Activated CD4-positive, alpha-beta T cell treated with anti-CD3 and anti-CD28 coated beads, Interleukin-2, amount 10 ng/mL, durations not matched to agents 24 days and 14 days (primary cell): ENCODE data around the gene HDAC6. TPM values are rescaled to one million over a fixed set of nuclear protein-coding genes. Genes with fewer than 3 reads are reported as not detected.
A peak's percentile ranks its signal among the peaks of the same experiment; 100 is the strongest.

ENCODE experiments used
- DNase-seq: peaks from one replicate; pipeline ENCODE4 v3.0.0; 2022
- H3K27ac Mint-ChIP-seq: one replicate; pipeline ENCODE4 v1.8.0; 2022; ENCODE audit warnings: mild to moderate bottlenecking, mixed read lengths
- H3K27me3 Mint-ChIP-seq: one replicate; pipeline ENCODE4 v1.8.0; 2022; ENCODE audit warnings: mixed read lengths
- H3K36me3 Mint-ChIP-seq: one replicate; pipeline ENCODE4 v1.8.0; 2022; ENCODE audit warnings: low read depth, mild to moderate bottlenecking, mixed read lengths
- H3K4me1 Mint-ChIP-seq: one replicate; pipeline ENCODE4 v1.8.0; 2021; ENCODE audit warnings: mixed read lengths
- H3K4me3 Mint-ChIP-seq: one replicate; pipeline ENCODE4 v1.8.0; 2022; ENCODE audit warnings: mild to moderate bottlenecking, moderate library complexity, mixed read lengths
- H3K9me3 Mint-ChIP-seq: one replicate; pipeline ENCODE4 v1.8.0; 2021; ENCODE audit warnings: mixed read lengths
- intact Hi-C: fragments of 100-400 bp; cut with micrococcal nuclease; formaldehyde crosslinking; loops from one replicate; pipeline ENCODE4 v1.15.1; 2023
- total RNA-seq: library from RNA; stranded (reverse); gene quantifications from 2 replicates; pipeline ENCODE4 v1.2.3, GENCODE V29; 2022

The HDAC6 gene
- 50.6 and 55.2 TPM in 2 replicates for total RNA-seq

- Mint-ChIP-seq H3K4me3 (peak within 1 kb of the TSS; percentile 96), H3K4me1 (peaks cover 16% of the 10 kb centered on the region)
- intact Hi-C loops: loop anchor here (1.0 to 10.0 kb wide), 8 partner anchors 64 to 363 kb away; partner anchors contain the start of genes FTSJ1, MAGIX, OTUD5 and PIM2
These were observed at the start of gene HDAC6 for GRCh38 chrX:48801280-48802088. Gene HDAC6 (plus strand): TSS chrX:48802067. CDS start chrX:48802693, 626 bp downstream.

GRCh38 chrX:48752498-48752897, 49.4 kb upstream of the HDAC6 start:
- no peak overlapping the region for H3K4me3 Mint-ChIP-seq
- intact Hi-C loops: loop anchor here (5.0 kb wide), 1 partner anchor 40 kb away; no protein-coding TSS in a partner anchor

More at GRCh38 chrX:48801280-48802088, at the start of gene HDAC6:
- H3K9me3 Mint-ChIP-seq: no peaks in the 10 kb centered on the region
- DNase-seq: peak; percentile 98
- H3K36me3 Mint-ChIP-seq: peaks cover 12% of the 10 kb centered on the region
- no peaks in the 10 kb centered on the region for H3K27me3 Mint-ChIP-seq
- H3K27ac Mint-ChIP-seq: peak within 1 kb of the TSS; percentile 96

GRCh38 chrX:48753708-48754228, 48.1 kb upstream of the HDAC6 start:
- no peaks in the 10 kb centered on the region for H3K9me3 Mint-ChIP-seq
- peaks cover 2% of the 10 kb centered on the region for H3K27me3 Mint-ChIP-seq
- no peak overlapping the region for H3K27ac Mint-ChIP-seq
- no peak overlapping the region for H3K4me3 Mint-ChIP-seq
- DNase-seq: no peak
- intact Hi-C loops: loop anchor here (5.0 kb wide), 1 partner anchor 41 kb away; no protein-coding TSS in a partner anchor
- peaks cover 6% of the 10 kb centered on the region for H3K4me1 Mint-ChIP-seq
- no peaks in the 10 kb centered on the region for H3K36me3 Mint-ChIP-seq

More at GRCh38 chrX:48752498-48752897, 49.4 kb upstream of the HDAC6 start:
- Mint-ChIP-seq H3K4me1 (peaks cover 6% of the 10 kb centered on the region), H3K27ac (no peak overlapping the region), H3K27me3 (peaks cover 2% of the 10 kb centered on the region), H3K36me3 (no peaks in the 10 kb centered on the region), H3K9me3 (no peaks in the 10 kb centered on the region)
- DNase-seq: no peak

GRCh38 chrX:48754238-48754637, 47.6 kb upstream of the HDAC6 start:
- DNase-seq: no peak
- H3K36me3 Mint-ChIP-seq: no peaks in the 10 kb centered on the region
- intact Hi-C loops: loop anchor here (5.0 kb wide), 1 partner anchor 42 kb away; no protein-coding TSS in a partner anchor
- no peak overlapping the region for H3K4me3 Mint-ChIP-seq
- peaks cover 6% of the 10 kb centered on the region for H3K4me1 Mint-ChIP-seq
- H3K27me3 Mint-ChIP-seq: peaks cover 2% of the 10 kb centered on the region
- no peaks in the 10 kb centered on the region for H3K9me3 Mint-ChIP-seq
- H3K27ac Mint-ChIP-seq: no peak overlapping the region

GRCh38 chrX:48761674-48762471, 40.0 kb upstream of the HDAC6 start, which contains the start of gene GLOD5:
Gene GLOD5 (plus strand): TSS chrX:48761747. CDS start chrX:48761791, 44 bp downstream.
- Mint-ChIP-seq H3K9me3 (no peaks in the 10 kb centered on the region), H3K27ac (peak within 1 kb of the TSS; percentile 51), H3K27me3 (no peaks in the 10 kb centered on the region), H3K36me3 (no peaks in the 10 kb centered on the region), H3K4me1 (peaks cover 5% of the 10 kb centered on the region), H3K4me3 (no peak within 1 kb of the TSS)
- peak; percentile 72 for DNase-seq
- intact Hi-C loops: no loop called here

GRCh38 chrX:48769230-48769629, 32.6 kb upstream of the HDAC6 start:
- Mint-ChIP-seq H3K4me1 (no peaks in the 10 kb centered on the region), H3K9me3 (no peaks in the 10 kb centered on the region), H3K4me3 (no peak overlapping the region), H3K27me3 (peaks cover 4% of the 10 kb centered on the region), H3K36me3 (no peaks in the 10 kb centered on the region), H3K27ac (no peak overlapping the region)
- intact Hi-C loops: no loop called here
- DNase-seq: no peak

- DNase-seq: no peak
- Mint-ChIP-seq H3K4me3 (no peak overlapping the region), H3K9me3 (no peaks in the 10 kb centered on the region), H3K36me3 (no peaks in the 10 kb centered on the region), H3K4me1 (no peaks in the 10 kb centered on the region), H3K27ac (no peak overlapping the region), H3K27me3 (peaks cover 4% of the 10 kb centered on the region)
- intact Hi-C loops: no loop called here
These were observed 31.6 kb upstream of the HDAC6 start for GRCh38 chrX:48770296-48770695.

- Mint-ChIP-seq H3K4me3 (no peak overlapping the region), H3K27me3 (peaks cover 15% of the 10 kb centered on the region), H3K36me3 (no peaks in the 10 kb centered on the region), H3K27ac (no peak overlapping the region), H3K9me3 (no peaks in the 10 kb centered on the region), H3K4me1 (no peaks in the 10 kb centered on the region)
- DNase-seq: no peak
- intact Hi-C loops: no loop called here
These were observed 29.3 kb upstream of the HDAC6 start for GRCh38 chrX:48772602-48773001.

GRCh38 chrX:48776818-48777439, 24.9 kb upstream of the HDAC6 start:
- no peaks in the 10 kb centered on the region for H3K36me3 Mint-ChIP-seq
- no peak overlapping the region for H3K4me3 Mint-ChIP-seq
- DNase-seq: no peak
- no peaks in the 10 kb centered on the region for H3K9me3 Mint-ChIP-seq
- peaks cover 16% of the 10 kb centered on the region for H3K27me3 Mint-ChIP-seq
- intact Hi-C loops: no loop called here
- H3K27ac Mint-ChIP-seq: no peak overlapping the region
- no peaks in the 10 kb centered on the region for H3K4me1 Mint-ChIP-seq

- DNase-seq: no peak
- Mint-ChIP-seq H3K4me3 (no peak overlapping the region), H3K4me1 (no peaks in the 10 kb centered on the region), H3K36me3 (no peaks in the 10 kb centered on the region), H3K27me3 (peaks cover 16% of the 10 kb centered on the region), H3K9me3 (no peaks in the 10 kb centered on the region), H3K27ac (no peak overlapping the region)
- intact Hi-C loops: no loop called here
These were observed 22.5 kb upstream of the HDAC6 start for GRCh38 chrX:48779399-48779798.

- H3K36me3 Mint-ChIP-seq: no peaks in the 10 kb centered on the region
- intact Hi-C loops: no loop called here
- DNase-seq: no peak
- no peak overlapping the region for H3K27ac Mint-ChIP-seq
- H3K27me3 Mint-ChIP-seq: peaks cover 16% of the 10 kb centered on the region
- no peaks in the 10 kb centered on the region for H3K4me1 Mint-ChIP-seq
- no peak overlapping the region for H3K4me3 Mint-ChIP-seq
- no peaks in the 10 kb centered on the region for H3K9me3 Mint-ChIP-seq
These were observed 20.2 kb upstream of the HDAC6 start for GRCh38 chrX:48781705-48782104.

GRCh38 chrX:48782216-48782615, 19.7 kb upstream of the HDAC6 start:
- intact Hi-C loops: no loop called here
- no peaks in the 10 kb centered on the region for H3K36me3 Mint-ChIP-seq

GRCh38 chrX:48782795-48783194, 19.1 kb upstream of the HDAC6 start:
- Mint-ChIP-seq H3K4me1 (peaks cover 3% of the 10 kb centered on the region), H3K27ac (no peak overlapping the region), H3K36me3 (no peaks in the 10 kb centered on the region), H3K4me3 (no peak overlapping the region), H3K27me3 (peaks cover 14% of the 10 kb centered on the region), H3K9me3 (no peaks in the 10 kb centered on the region)
- intact Hi-C loops: no loop called here
- no peak for DNase-seq

More at GRCh38 chrX:48782216-48782615, 19.7 kb upstream of the HDAC6 start:
- Mint-ChIP-seq H3K9me3 (no peaks in the 10 kb centered on the region), H3K27ac (no peak overlapping the region), H3K27me3 (peaks cover 16% of the 10 kb centered on the region), H3K4me1 (peaks cover 3% of the 10 kb centered on the region), H3K4me3 (no peak overlapping the region)
- no peak for DNase-seq
